Activated T-cell treated with anti-CD3 and anti-CD28 coated beads for 4 hours (primary cell): ENCODE data around the gene XNDC1N.

Experiments
- DNase-seq: peaks from one replicate; pipeline ENCODE4 v3.0.0-alpha.2; 2020

Gene XNDC1N

GRCh38 chr11:71927820-71928736, at the start of gene XNDC1N:
Gene XNDC1N (minus strand): TSS chr11:71928594. CDS start chr11:71923353, 5,241 bp downstream.
- peak; percentile 39 for DNase-seq

DNA sequence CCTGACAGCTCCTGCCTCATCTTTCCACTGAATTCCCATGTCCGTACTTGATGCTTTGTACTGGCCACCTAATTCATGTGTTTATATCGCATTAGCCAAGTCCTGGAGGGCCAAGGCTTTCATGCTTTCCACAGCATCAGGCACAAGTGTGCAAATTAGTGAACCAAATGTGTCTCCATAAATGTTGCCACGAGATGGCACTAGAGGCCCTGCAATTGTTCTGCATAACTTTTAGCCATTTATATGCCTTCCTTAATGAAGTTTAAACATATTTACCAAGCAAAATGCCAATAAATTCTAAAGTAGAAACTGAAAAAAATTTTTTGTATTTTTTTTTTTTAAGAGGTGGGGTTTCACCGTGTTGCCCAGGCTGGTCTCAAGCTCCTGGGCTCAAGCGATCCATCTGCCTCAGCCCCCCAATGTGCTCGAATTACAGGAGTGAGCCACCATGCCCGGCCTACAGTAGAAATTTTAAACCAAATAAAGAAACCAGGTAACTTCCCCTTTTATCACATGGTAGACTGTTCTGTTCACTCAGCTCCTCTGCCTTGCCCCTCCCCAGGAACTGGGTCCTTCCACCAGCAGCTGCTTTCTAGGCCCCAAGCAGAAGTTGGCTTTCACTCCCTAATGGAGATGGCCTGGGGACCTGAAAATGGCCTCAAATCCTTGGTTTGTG, 49.5 kb upstream of the XNDC1N start:
- DNase-seq: peak; percentile 53

GRCh38 chr11:71977090-71977489, 48.7 kb upstream of the XNDC1N start:
- DNase-seq: no peak

DNA sequence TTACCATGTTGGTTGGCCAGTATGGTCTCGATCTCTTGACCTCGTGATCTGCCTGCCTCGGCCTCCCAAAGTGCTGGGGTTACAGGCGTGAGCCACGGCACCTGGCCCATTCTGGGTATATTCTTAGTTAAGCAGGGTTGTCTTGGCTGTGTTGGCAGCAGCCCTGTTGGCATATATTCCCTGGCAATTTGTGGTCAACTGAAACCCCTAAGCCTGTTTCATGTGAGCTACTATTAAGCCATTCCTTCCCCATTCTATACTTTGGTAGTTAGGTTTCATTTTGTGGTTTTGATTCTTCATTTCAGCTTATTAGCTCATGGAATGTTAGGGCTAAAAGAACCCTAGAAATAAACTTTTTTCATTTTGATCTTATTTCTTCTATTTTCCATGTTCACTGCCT, 48.2 kb upstream of the XNDC1N start:
- DNase-seq: no peak

GRCh38 chr11:71971680-71972079, 43.3 kb upstream of the XNDC1N start:
- no peak for DNase-seq

DNA sequence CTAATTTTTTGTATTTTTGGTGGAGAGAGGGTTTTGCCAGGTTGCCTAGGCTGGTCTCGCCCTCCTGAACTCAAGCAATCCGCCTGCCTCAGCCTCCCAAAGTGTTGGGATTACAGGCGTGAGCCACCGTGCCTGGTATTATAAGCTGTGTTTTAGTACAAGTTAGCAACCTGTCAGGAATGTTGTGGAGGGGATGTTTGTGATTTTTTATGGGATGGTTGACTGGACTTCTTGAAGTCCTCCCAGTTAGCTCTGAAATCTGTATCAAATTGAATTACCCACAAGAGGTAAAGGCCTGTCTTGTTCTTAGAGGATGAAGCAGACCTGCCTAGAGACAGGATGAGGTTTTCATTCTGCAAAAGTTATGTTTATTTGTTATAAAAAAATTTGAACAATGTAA, 36.2 kb upstream of the XNDC1N start:
- DNase-seq: no peak

GRCh38 chr11:71963468-71963867, 35.1 kb upstream of the XNDC1N start:
- DNase-seq: no peak

DNA sequence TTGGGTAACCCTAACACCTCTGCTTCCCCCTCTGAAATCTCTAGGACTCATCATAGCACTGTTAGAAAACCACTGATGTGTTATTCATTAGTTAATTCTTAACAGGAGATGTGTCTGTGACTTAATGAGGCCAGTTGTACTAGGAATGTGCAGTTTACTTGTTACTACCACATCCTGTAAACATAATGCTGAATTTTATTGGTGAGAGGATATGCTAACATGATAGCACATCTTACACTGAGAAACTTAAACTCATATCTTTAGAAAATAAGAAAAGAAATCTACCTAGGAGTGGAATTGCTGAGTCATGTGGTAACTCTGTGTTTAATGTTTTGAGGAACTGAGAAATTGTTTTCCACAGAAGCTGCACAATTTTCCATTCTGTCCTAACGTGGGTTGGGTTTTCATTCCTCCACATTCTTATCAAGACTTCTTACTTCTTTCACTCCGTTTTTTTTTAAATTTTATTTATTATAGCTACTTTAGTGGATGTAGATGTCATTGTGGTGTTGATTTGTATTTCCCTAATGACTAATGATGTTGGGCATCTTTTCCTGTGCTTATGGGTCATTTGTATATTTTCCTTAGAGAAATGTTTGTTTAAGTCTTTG, 34.1 kb upstream of the XNDC1N start:
- DNase-seq: no peak

DNA sequence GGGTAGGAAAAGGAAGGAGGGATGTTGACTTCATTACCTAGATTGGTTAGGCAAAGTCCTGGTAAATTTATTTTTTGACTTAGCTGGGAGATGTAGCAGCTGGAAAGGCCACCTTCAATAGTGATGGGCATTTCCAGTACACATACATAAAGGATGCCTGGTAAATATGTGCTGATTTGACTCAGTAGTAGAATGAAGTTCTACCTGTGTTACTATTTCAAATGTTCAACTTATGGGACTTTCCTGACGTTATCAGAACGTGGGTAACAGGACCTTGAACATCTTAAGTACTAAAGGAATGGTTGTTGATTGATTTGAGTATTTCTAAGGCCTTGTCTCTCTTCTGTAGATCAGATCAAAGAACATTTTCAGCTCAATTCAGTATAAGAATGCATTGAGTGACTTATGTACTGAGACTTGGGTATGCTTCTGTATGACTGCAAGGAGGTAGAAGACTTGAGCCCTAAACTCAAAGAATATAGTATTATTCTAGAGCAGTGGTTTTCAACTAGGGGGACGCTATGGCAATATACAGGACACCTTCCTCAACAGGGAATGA, 27.6 kb upstream of the XNDC1N start:
- DNase-seq: no peak

DNA sequence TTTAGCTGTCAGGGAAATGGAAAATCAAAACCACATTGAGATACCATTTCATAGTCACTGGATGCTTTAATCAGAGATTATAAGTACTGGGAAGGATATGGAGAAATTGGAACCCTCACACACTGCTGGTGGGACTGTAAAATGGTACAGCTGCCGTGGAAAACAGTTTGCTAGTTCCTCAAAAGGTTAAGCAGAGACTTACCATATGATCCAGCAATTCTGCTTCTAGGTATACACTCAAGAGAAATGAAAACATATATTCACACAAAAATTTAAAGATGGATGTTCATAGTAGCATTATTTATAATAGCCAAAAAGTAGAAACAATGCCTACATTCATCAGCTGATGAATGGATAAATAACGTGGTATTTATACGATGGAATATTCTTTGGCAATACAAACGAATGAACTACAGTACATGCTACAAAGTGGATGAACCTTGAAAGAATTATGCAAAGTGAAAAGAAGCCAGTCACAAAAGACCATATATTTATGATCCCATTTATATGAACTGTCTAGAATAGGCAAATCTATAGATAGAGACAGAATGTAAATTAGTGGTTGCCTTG, 23.4 kb upstream of the XNDC1N start:
- DNase-seq: no peak

- DNase-seq: no peak
These were observed 20.6 kb upstream of the XNDC1N start for GRCh38 chr11:71949034-71949433.

DNA sequence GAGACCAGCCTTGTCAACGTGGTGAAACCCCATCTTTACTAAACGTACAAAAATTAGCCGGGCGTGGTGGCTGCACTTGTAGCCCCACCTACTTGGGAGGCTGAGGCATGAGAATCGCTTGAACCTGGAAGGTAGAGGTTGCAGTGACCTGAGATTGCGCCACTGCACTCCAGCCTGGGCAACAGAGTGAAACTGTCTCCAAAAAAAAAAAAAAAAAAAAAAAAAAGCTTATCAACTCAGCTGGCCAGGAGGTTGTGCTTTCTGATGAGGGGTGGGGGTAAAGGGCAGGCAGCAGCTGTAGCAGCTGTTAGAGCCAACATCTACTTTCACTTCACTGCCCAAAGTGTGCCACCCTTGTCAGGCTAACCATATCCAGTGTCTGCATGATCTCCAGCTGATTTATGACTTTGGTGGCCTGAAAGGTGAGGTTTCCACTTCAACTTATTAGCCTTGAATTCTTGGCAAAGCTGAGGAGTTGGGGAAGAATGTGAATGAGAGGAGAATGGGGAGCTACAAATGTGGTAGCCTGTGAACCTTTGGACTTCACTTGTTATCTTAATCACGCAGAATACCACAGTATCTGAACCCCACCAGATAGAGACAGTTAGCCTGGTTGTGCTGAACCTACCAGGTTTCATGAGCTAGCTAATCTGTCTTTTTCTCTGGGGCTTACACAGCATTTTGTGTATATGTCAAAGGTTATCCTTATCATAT, 20.1 kb upstream of the XNDC1N start:
- no peak for DNase-seq

DNA sequence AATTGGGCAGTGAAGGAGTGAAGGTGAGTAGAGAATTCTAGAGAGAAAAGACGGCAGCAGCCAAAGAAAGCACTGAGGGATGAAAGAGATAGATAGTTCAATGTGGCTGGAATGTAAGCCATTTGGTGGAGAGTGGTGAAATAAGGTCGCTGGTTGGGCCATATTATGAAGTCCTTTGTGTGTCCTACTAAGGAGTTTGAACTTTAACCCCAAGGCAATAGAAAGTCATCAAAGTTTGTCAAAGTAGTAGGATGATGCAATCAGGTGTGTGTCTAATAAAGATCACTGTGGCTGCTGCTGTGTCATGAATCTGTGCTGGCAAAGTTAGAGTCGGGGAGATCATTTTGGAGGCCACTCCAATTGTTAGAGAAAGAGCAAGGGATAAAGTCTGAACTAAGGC, 19.1 kb upstream of the XNDC1N start:
- no peak for DNase-seq

- DNase-seq: no peak
These were observed 17.8 kb upstream of the XNDC1N start for GRCh38 chr11:71946144-71946571.

- DNase-seq: no peak
These were observed 12.3 kb upstream of the XNDC1N start for GRCh38 chr11:71940561-71941219.

DNA sequence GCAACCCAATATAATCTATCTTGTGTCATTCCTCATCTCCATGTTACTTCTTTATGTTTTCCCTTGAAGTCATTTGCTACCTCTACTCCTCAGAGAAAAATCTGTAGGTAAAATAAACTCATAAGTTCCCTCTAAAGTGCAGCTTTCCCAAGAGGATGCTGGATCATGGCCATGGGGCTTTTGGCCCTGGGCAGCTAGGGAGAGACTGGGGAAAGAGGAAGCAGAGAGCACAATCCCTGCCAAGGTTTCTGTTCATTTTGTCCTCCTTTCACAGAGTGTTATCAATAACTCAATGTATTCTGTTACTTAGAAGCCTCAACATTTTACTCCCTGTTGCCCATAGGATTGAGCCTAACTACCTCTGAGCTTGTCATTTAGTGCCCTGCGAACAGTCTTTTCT, 9.4 kb upstream of the XNDC1N start:
- no peak for DNase-seq

DNA sequence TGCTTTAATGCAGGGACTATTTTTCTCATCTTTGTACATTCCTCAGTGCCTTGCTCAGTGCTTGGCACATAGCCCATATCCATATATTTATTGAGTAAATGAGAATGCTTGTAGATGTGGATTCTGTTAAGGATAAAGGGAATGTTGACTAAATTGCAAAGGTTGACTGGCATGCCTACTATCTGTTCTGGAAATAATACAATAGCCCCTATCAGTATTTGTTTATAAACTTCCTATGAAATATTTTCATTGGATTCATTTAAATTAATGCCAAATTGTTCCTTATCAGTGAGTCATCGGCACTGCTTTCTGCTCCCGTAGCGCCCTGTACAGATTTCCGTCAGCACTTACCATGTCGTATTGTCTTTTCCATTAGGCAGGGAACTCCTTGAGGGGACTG, 8.4 kb upstream of the XNDC1N start:
- DNase-seq: no peak

- no peak for DNase-seq
These were observed 7.0 kb upstream of the XNDC1N start for GRCh38 chr11:71935338-71935925.

GRCh38 chr11:71934213-71934612, 5.8 kb upstream of the XNDC1N start:
- no peak for DNase-seq

DNA sequence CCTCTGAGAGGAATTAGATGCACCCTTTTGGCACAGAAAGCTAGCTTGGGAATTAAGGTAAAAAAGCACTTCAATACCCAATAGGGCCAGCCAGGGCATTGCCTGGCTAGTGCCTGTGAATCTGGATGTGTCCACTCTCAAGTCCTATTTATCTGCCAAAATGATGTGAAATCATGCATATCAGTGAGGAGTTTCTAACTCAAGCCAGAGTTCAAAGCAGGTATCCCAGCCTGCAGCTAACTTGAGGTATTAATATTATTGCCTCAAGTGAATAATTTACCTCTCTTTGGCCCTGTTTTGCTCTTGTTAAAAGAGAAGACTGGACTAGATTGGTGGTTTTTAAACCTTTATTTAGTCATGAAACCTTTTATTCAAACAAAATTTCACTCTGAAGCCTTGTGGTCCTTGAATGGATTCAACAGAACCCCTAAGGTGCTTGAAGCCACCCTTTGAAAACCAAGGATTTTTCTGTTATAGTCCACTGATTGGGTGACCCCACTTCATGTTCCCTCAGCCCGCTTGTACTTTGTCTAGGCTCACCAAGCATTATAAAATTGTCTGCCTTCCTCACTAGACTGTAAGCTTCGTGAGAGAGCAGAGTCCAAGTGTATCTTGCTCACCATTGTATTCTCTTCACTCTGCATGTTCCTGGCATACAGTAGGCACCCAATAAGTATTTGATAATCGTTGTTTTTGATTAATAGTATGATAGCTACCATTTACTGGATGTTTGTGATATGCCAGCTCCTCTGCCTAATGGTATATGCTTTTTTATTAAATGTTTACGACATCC, 4.9 kb upstream of the XNDC1N start:
- DNase-seq: no peak

- DNase-seq: no peak
These were observed 2.8 kb upstream of the XNDC1N start for GRCh38 chr11:71931245-71931602.
